Measurements from ENCODE around the gene UQCRQ.

UQCRQ gene

GRCh38 chr5:132916086-132916485 is 49.6 kb downstream of the UQCRQ start:
- no peak for DNase-seq

Data from Kasumi-1 (cell line).